CD4-positive, alpha-beta memory T cell (primary cell): ENCODE measurements around the gene KCNC4. TPM values are rescaled to one million over a fixed set of nuclear protein-coding genes. Genes with fewer than 3 reads are reported as not detected.

Experiments
- CTCF ChIA-PET: fragments of 350-600 bp; sonication (Branson Sonifier 250); formaldehyde crosslinking; loops from one replicate; lab custom pipeline; 2021; ENCODE audit warnings: inconsistent platforms; ENCODE audit not compliant: partially characterized antibody; lab: Charles Lee
- POLR2A ChIA-PET: fragments of 350-600 bp; sonication (Branson Sonifier 250); formaldehyde crosslinking; loops from one replicate; lab custom pipeline; 2021; ENCODE audit not compliant: partially characterized antibody; lab: Charles Lee
- DNase-seq, 5 donors: peaks; one replicate each; pipeline versions ENCODE4 v3.0.0 to v3.0.0-alpha.2; 2020 to 2022; ENCODE audit warnings: mixed read lengths in 1 of 5
- H3K27ac ChIP-seq: one replicate; pipeline ENCODE4 v1.7.0; 2013; ENCODE audit warnings: low read depth, low read length
- H3K27me3 ChIP-seq: 2 replicates; pipeline ENCODE4 v1.7.0; 2013; ENCODE audit warnings: mild to moderate bottlenecking, low read length, moderate library complexity; ENCODE audit not compliant: insufficient read depth
- H3K36me3 ChIP-seq: 2 replicates; pipeline ENCODE4 v1.7.0; 2013; ENCODE audit warnings: mild to moderate bottlenecking, low read length, moderate library complexity; ENCODE audit not compliant: insufficient read depth
- H3K4me1 ChIP-seq: 2 replicates; pipeline ENCODE4 v1.7.0; 2013; ENCODE audit warnings: mild to moderate bottlenecking, low read length, moderate library complexity; ENCODE audit not compliant: insufficient read depth
- H3K4me3 ChIP-seq, 2 donors: one replicate each; pipeline ENCODE4 v1.7.0; 2013; ENCODE audit warnings: low read length in 2 of 2, mild to moderate bottlenecking in 1 of 2
- H3K9me3 ChIP-seq, 2 donors: one replicate each; pipeline ENCODE4 v1.7.0; 2013; ENCODE audit warnings: low read length in 2 of 2, control low read depth in 1 of 2; ENCODE audit not compliant: control insufficient read depth in 1 of 2
- H3K27ac Mint-ChIP-seq, 7 donors: one replicate each; pipeline ENCODE4 v1.8.0; 2020 to 2021; ENCODE audit warnings: mixed read lengths in 7 of 7, mild to moderate bottlenecking in 6 of 7, inconsistent platforms in 3 of 7, moderate library complexity in 3 of 7
- H3K27me3 Mint-ChIP-seq, 2 donors: one replicate each; pipeline ENCODE4 v1.8.0; 2020 to 2021; ENCODE audit warnings: mixed read lengths in 2 of 2
- H3K36me3 Mint-ChIP-seq, 2 donors: one replicate each; pipeline ENCODE4 v1.8.0; 2020 to 2021; ENCODE audit warnings: mixed read lengths in 2 of 2, inconsistent platforms in 1 of 2, mild to moderate bottlenecking in 1 of 2
- H3K4me1 Mint-ChIP-seq, 4 donors: one replicate each; pipeline ENCODE4 v1.8.0; 2020 to 2021; ENCODE audit warnings: mixed read lengths in 4 of 4, mild to moderate bottlenecking in 1 of 4
- H3K4me3 Mint-ChIP-seq, 8 donors: one replicate each; pipeline ENCODE4 v1.8.0; 2020 to 2021; ENCODE audit warnings: mixed read lengths in 8 of 8, mild to moderate bottlenecking in 7 of 8, moderate library complexity in 6 of 8, inconsistent platforms in 3 of 8
- H3K9me3 Mint-ChIP-seq, 8 donors: one replicate each; pipeline ENCODE4 v1.8.0; 2020 to 2021; ENCODE audit warnings: mixed read lengths in 8 of 8, mild to moderate bottlenecking in 5 of 8, inconsistent platforms in 3 of 8, moderate library complexity in 1 of 8
- intact Hi-C: fragments of 100-400 bp; cut with micrococcal nuclease; formaldehyde crosslinking; loops from one replicate; pipeline ENCODE4 v1.15.1; 2023
- polyA plus RNA-seq, 2 donors: library from polyadenylated mRNA; unstranded; fragments of 300-500 nt; fragmentation: Illumina TruSeq; gene quantifications; one replicate each; pipeline ENCODE4 v1.2.3, GENCODE V29; 2021
- total RNA-seq, 2 experiments: library from RNA; stranded (reverse); gene quantifications; one replicate each; pipeline ENCODE4 v1.2.3, GENCODE V29; 2021

KCNC4 gene
- total and polyA plus RNA-seq, 4 experiments from 2014 or later = 2.3 to 13.4 (median 7.5) TPM

DNA sequence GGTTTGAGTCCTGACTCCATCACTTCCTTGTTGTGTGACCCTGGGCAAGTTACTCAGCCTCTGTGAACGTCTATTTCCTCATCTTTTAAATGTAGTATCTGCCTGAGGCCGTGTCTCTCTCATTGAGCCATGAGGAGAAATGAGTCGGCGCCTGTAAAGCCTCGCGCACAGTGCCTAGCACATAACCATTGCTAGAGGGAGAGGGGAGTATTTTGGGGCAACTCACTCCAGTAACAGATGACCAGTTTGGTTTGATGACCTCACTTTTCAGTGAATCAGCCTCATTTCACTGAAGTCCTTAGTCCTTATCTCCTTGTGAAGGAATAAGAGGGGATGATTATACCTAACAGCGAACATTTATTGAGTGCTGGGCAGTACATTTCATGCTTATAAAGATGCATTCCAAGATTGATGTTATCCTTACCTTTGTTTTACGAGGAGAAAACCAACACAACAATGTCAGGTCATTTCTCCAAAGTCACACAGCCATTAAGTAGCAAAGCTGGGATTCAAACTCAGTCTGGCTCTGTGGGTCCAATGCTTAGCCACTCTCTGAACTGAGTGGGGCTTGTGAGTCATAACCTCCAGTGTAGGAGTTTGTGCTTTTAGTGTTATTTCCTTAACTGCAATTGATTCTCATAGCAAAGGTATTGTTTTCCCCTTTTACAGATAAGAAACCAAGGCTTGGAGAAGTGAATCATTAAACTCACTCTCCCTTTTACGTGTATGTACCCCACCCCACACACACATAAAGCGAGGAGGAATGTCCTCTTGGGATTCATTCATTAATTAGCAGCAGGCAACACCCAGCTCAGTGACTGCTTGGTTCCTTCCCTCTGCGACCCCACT lies 25.9 kb downstream of the KCNC4 start:
- ChIA-PET POLR2A (no interaction called here), CTCF (interaction anchor here (1.4 to 2.0 kb wide), 2 partner anchors 28 to 29 kb away, joined by 3 to 4 read pairs; no protein-coding TSS in a partner anchor)
- Histone ChIP-seq H3K36me3 (no peaks in the 10 kb centered on the region), H3K9me3 (no peaks in the 10 kb centered on the region), H3K27me3 (no peaks in the 10 kb centered on the region), H3K27ac (no peak overlapping the region), H3K4me3 (no peak overlapping the region), H3K4me1 (no peaks in the 10 kb centered on the region)
- Mint-ChIP-seq H3K4me3 (no peak overlapping the region), H3K4me1 (peaks cover 0 to 3% (median under 1%) of the 10 kb centered on the region in 4 donors), H3K36me3 (peaks cover 6 to 9% of the 10 kb centered on the region in 2 donors), H3K9me3 (no peaks in the 10 kb centered on the region), H3K27ac (no peak overlapping the region), H3K27me3 (no peaks in the 10 kb centered on the region)
- intact Hi-C loops = no loop called here
- DNase-seq = no peak

DNA sequence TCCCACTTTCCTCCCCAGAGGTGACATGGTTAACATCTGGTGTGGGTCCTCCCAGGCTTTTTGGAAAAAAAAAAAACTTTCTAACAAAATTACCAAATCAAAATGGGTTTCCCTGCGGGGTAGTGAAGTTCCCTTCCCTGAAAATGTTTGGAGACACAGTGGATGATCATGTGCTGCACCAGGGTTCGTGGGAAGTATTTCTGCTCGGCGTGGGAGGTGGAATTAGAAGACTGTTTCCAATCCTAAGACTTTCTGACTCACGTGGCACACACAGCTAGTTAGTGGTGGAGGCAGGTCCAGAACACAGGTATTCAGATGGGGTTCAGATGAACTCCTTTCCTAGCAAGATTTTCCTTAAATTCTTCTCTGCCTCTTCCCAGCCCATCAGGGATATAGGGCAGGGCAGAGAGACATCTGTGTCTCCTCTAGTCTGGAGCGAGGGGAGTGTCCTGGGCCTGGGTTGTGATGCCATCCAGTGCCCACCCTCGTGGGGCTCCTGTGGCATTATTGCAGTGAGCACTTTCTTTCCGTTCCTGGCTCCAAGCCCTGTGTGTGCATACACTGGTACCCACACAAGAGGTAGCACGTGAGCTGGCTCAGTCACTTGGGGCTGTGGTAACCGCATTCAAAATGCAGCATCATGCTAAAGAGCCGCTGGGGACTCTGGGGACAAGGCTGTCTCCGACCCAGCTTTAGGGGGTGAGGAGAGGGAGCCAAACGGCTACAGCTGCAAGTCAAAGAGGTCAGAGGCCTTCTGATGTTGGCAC lies 27.5 kb downstream of the KCNC4 start:
- Mint-ChIP-seq H3K27ac (peak overlapping the region in 1 of 7 donors; percentile 12), H3K36me3 (peaks cover 5 to 9% of the 10 kb centered on the region in 2 donors), H3K9me3 (no peaks in the 10 kb centered on the region), H3K27me3 (no peaks in the 10 kb centered on the region), H3K4me3 (no peak overlapping the region), H3K4me1 (peaks cover 0 to 3% (median 1%) of the 10 kb centered on the region in 4 donors)
- DNase-seq = no peak
- CTCF ChIA-PET = interaction anchor here (1.4 to 1.5 kb wide), 2 partner anchors 30 to 34 kb away, joined by 3 to 4 read pairs; no protein-coding TSS in a partner anchor
- Histone ChIP-seq H3K4me3 (no peak overlapping the region), H3K36me3 (no peaks in the 10 kb centered on the region), H3K4me1 (no peaks in the 10 kb centered on the region), H3K27ac (no peak overlapping the region), H3K9me3 (no peaks in the 10 kb centered on the region), H3K27me3 (no peaks in the 10 kb centered on the region)
- intact Hi-C loops = no loop called here
- POLR2A ChIA-PET = no interaction called here

DNA sequence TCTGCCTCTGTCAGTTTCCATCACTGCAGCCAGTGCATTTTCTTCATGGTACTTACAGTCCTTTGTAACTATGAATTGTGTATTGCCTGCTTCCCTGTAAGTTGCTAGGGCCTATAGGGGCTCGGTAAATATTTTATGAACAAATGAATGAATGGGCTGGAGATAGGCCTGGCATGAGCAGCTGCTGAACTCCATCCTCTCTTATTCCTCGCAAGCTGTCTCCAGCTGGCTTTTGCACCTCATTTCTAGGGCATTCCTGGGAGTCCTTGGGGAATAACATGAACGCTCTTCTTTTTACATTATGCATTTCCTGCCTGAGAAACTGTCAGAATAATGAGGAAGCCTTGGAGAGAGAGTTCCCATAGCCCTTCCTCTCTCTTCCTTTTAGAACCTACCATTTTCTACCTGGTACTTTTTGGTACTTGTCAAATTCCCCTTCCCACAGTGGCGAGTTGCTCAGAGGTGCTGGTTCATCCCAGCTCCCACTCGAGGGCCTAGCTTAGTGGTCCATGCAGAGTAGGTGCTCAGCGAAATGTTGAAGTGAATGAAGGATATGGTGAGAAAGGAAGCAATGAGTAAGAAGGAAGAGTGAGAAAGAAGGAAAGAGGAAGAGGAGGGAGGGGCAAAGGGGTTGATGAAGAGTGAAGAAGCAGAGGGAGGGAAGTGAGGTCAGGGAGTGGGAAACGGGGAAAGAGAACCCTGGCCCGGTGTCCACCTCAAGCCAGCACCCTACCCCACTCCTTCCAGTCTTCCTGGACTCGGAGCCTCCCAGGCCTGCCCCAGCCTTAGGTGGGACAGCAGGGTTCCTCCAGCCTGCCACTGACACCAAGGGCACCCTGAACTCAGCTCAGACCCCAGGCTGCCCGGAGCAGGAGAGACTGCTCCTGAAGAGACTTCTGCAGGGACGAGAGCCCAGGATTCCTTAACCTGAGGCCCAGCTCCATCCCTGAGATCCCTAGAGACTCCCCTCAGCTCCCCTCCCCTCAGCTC lies 29.6 kb downstream of the KCNC4 start:
- H3K9me3 ChIP-seq = no peaks in the 10 kb centered on the region
- H3K4me1 ChIP-seq = no peaks in the 10 kb centered on the region
- Mint-ChIP-seq H3K4me3 (no peak overlapping the region), H3K4me1 (peaks cover 0 to 3% (median 0%) of the 10 kb centered on the region in 4 donors), H3K27ac (no peak overlapping the region), H3K36me3 (peaks cover 2 to 6% of the 10 kb centered on the region in 2 donors), H3K9me3 (no peaks in the 10 kb centered on the region), H3K27me3 (no peaks in the 10 kb centered on the region)
- intact Hi-C loops = no loop called here
- no peaks in the 10 kb centered on the region for H3K36me3 ChIP-seq
- no peak overlapping the region for H3K4me3 ChIP-seq
- ChIA-PET CTCF (interaction anchor here (0.9 to 1.5 kb wide), 4 partner anchors 31 to 73 kb away, joined by 3 to 4 read pairs (median 3); no protein-coding TSS in a partner anchor), POLR2A (no interaction called here)
- no peak for DNase-seq
- no peak overlapping the region for H3K27ac ChIP-seq
- no peaks in the 10 kb centered on the region for H3K27me3 ChIP-seq

DNA sequence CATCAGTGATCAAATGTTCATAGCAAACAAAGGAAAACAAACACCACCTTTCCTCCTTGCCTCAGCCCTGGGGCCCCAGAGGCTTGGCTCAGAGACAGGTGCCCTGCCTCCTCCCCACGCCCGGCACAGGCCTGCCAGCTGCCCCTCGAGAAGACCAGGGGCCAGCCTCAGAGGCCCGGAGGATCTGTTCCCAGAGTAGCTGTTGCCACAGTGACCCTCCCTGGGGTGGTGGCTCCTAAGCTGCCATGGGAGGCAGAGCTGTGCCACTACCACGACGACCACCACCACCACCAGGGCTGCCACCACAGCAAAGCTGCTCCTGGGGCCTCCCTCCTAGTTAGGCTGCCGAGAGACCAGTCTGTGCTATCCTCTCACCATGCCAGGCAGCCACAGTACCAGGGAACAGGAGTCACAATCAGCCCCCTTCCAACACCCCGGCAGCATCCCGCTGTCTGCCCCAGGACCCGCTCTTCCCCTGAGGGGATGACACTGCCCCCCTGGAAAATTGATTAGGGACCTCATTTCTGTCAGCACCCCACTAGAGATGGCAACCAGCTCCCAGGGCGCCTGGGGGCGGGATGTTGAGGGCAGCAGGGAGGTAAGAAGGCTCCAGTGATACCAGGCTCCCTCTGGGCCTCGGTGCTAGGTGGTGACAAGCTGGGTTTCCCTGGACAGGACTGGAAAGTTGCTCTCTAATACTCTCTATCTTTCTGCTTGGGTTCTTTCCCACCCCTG lies 30.5 kb downstream of the KCNC4 start:
- CTCF ChIA-PET = interaction anchor here (0.9 to 1.4 kb wide), 2 partner anchors 32 to 72 kb away, joined by 3 read pairs; no protein-coding TSS in a partner anchor
- Histone ChIP-seq H3K27me3 (no peaks in the 10 kb centered on the region), H3K4me3 (no peak overlapping the region), H3K36me3 (no peaks in the 10 kb centered on the region), H3K9me3 (no peaks in the 10 kb centered on the region), H3K4me1 (no peaks in the 10 kb centered on the region), H3K27ac (no peak overlapping the region)
- H3K36me3 Mint-ChIP-seq = peaks cover 0 to 3% of the 10 kb centered on the region in 2 donors
- POLR2A ChIA-PET = no interaction called here
- H3K27ac Mint-ChIP-seq = peak overlapping the region in 2 of 7 donors; percentile 32 to 69
- H3K4me1 Mint-ChIP-seq = peaks cover 0 to 3% (median 0%) of the 10 kb centered on the region in 4 donors
- intact Hi-C loops = no loop called here
- no peak overlapping the region for H3K4me3 Mint-ChIP-seq
- H3K9me3 Mint-ChIP-seq = no peaks in the 10 kb centered on the region
- H3K27me3 Mint-ChIP-seq = no peaks in the 10 kb centered on the region
- DNase-seq = no peak

- H3K9me3 Mint-ChIP-seq = no peaks in the 10 kb centered on the region
- H3K4me1 Mint-ChIP-seq = peaks cover 0 to 3% (median 0%) of the 10 kb centered on the region in 4 donors
- POLR2A ChIA-PET = no interaction called here
- intact Hi-C loops = no loop called here
- Histone ChIP-seq H3K9me3 (no peaks in the 10 kb centered on the region), H3K4me3 (no peak overlapping the region), H3K27ac (no peak overlapping the region), H3K4me1 (no peaks in the 10 kb centered on the region), H3K27me3 (no peaks in the 10 kb centered on the region), H3K36me3 (no peaks in the 10 kb centered on the region)
- H3K27ac Mint-ChIP-seq = no peak overlapping the region
- no peak overlapping the region for H3K4me3 Mint-ChIP-seq
- no peaks in the 10 kb centered on the region for H3K27me3 Mint-ChIP-seq
- peaks cover 0 to 3% of the 10 kb centered on the region in 2 donors for H3K36me3 Mint-ChIP-seq
- CTCF ChIA-PET = interaction anchor here (0.6 to 1.3 kb wide), 3 partner anchors 30 to 34 kb away, joined by 3 to 5 read pairs (median 3); no protein-coding TSS in a partner anchor
- no peak for DNase-seq
Observed at GRCh38 chr1:110241516-110241915, 31.4 kb downstream of the KCNC4 start.

GRCh38 chr1:110242062-110242461 lies 31.9 kb downstream of the KCNC4 start:
- no peaks in the 10 kb centered on the region for H3K36me3 ChIP-seq
- Mint-ChIP-seq H3K27ac (no peak overlapping the region), H3K27me3 (no peaks in the 10 kb centered on the region), H3K4me1 (peaks cover 0 to 3% (median 0%) of the 10 kb centered on the region in 4 donors), H3K4me3 (no peak overlapping the region), H3K9me3 (no peaks in the 10 kb centered on the region), H3K36me3 (peaks cover 0 to 3% of the 10 kb centered on the region in 2 donors)
- H3K9me3 ChIP-seq = no peaks in the 10 kb centered on the region
- H3K4me1 ChIP-seq = no peaks in the 10 kb centered on the region
- intact Hi-C loops = no loop called here
- H3K4me3 ChIP-seq = no peak overlapping the region
- DNase-seq = no peak
- ChIA-PET POLR2A (no interaction called here), CTCF (interaction anchor here (0.6 to 1.3 kb wide), 3 partner anchors 29 to 35 kb away, joined by 3 to 5 read pairs (median 3); no protein-coding TSS in a partner anchor)
- H3K27me3 ChIP-seq = no peaks in the 10 kb centered on the region
- no peak overlapping the region for H3K27ac ChIP-seq
